Measurements from ENCODE around the gene PAX6.

The PAX6 gene

DNA sequence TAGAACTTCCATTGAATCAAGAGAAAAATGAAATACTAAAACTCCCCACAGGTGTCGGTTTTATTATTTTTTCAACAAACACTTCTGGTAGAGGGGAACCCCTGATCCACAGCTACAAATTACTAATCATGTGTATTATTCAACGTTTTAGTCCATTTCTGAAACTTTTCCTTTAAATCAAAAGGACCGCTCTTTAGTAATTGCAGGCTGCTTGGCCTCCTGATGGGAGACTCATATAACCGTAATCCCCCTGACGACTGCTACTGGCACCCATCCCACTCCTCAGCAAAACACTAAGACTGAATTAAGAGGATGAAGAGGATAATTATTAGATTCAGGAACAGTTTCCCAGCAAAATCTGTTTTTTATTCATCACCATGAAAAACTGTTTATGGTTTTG, 46.4 kb downstream of the PAX6 start:
- Histone ChIP-seq H3K4me2 (no peak overlapping the region), H3K27me3 (ENCODE audit: insufficient read depth, low read depth) (no peaks in the 10 kb centered on the region), H3K79me2 (ENCODE audit: insufficient read depth, low read depth) (no peaks in the 10 kb centered on the region)

DNA sequence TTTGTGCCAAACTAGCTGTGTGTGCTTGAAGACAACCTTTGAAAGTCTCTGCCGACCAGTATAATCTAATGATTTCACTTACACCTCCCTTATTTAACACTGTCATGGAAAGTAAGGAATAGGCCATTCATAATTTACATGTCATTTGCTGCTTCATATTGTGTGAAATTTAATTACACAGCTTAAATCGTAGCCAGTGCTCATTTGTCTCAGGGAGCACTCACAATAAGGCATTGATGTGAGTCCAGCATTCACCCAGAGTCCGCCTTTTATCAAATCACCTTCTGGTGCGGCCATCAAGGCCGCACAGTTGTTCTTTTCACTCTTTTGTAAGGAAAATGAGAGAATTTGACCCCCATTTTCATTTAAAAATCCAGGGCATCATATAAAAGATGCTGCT, 46.9 kb downstream of the PAX6 start:
- Histone ChIP-seq H2AFZ (ENCODE audit: low read depth) (no peak overlapping the region), H3K4me1 (ENCODE audit: low read depth, poor library complexity, severe bottlenecking) (no peaks in the 10 kb centered on the region), H3K27me3 (ENCODE audit: insufficient read depth, low read depth) (no peaks in the 10 kb centered on the region), H3K4me3 (IDR thresholded peaks at IDR 0.05; ENCODE audit: insufficient read depth, low read depth, low read length) (no peak overlapping the region), H3K9ac (no peak overlapping the region), H4K20me1 (ENCODE audit: insufficient read depth) (no peaks in the 10 kb centered on the region), H3K79me2 (ENCODE audit: insufficient read depth, low read depth) (no peaks in the 10 kb centered on the region), H3K36me3 (ENCODE audit: insufficient read depth) (no peaks in the 10 kb centered on the region), H3K4me2 (no peak overlapping the region), H3K27ac (no peak overlapping the region)
- TF ChIP-seq CTCF (conservative IDR thresholded peaks at IDR 0.05; ENCODE audit: low read depth, low read length), result no peak

More for the DNA sequence above, 46.4 kb downstream of the PAX6 start:
- H3K36me3 ChIP-seq (ENCODE audit: insufficient read depth), result no peaks in the 10 kb centered on the region
- no peak overlapping the region for H3K9ac ChIP-seq
- no peak overlapping the region for H3K4me3 ChIP-seq (IDR thresholded peaks at IDR 0.05; ENCODE audit: insufficient read depth, low read depth, low read length)
- H4K20me1 ChIP-seq (ENCODE audit: insufficient read depth), result no peaks in the 10 kb centered on the region
- H2AFZ ChIP-seq (ENCODE audit: low read depth), result no peak overlapping the region
- TF ChIP-seq CTCF (conservative IDR thresholded peaks at IDR 0.05; ENCODE audit: low read depth, low read length), result no peak
- H3K4me1 ChIP-seq (ENCODE audit: low read depth, poor library complexity, severe bottlenecking), result no peaks in the 10 kb centered on the region
- H3K27ac ChIP-seq, result no peak overlapping the region

DNA sequence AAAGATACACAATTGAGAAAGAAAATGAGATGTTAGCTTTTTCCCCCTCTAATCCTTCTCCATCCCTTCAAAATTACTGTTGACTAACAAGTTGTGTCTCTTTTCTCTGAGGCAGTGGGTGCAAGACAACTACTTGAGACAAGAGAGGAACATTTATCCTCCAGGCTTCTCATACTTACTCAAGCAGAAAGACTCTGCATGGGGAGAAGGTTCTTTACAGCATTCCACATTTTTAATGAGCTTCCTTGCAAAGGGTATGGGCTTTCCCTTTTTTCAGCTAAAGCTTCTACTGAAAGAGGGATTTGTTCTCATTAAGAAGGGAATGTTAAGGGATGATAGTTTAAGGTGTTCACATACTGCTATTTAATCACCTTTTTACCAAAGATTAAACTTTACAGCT, 47.8 kb downstream of the PAX6 start:
- Histone ChIP-seq H3K4me2 (no peak overlapping the region), H4K20me1 (ENCODE audit: insufficient read depth) (no peaks in the 10 kb centered on the region), H3K27ac (no peak overlapping the region), H3K4me3 (IDR thresholded peaks at IDR 0.05; ENCODE audit: insufficient read depth, low read depth, low read length) (no peak overlapping the region), H3K4me1 (ENCODE audit: low read depth, poor library complexity, severe bottlenecking) (no peaks in the 10 kb centered on the region), H3K36me3 (ENCODE audit: insufficient read depth) (no peaks in the 10 kb centered on the region), H3K9ac (no peak overlapping the region), H3K79me2 (ENCODE audit: insufficient read depth, low read depth) (no peaks in the 10 kb centered on the region), H2AFZ (ENCODE audit: low read depth) (no peak overlapping the region), H3K27me3 (ENCODE audit: insufficient read depth, low read depth) (no peaks in the 10 kb centered on the region)
- TF ChIP-seq CTCF (conservative IDR thresholded peaks at IDR 0.05; ENCODE audit: low read depth, low read length), result no peak

- Histone ChIP-seq H3K9ac (no peak overlapping the region), H3K27ac (no peak overlapping the region), H2AFZ (ENCODE audit: low read depth) (no peak overlapping the region), H3K36me3 (ENCODE audit: insufficient read depth) (no peaks in the 10 kb centered on the region), H4K20me1 (ENCODE audit: insufficient read depth) (no peaks in the 10 kb centered on the region), H3K4me2 (no peak overlapping the region), H3K27me3 (ENCODE audit: insufficient read depth, low read depth) (no peaks in the 10 kb centered on the region), H3K4me1 (ENCODE audit: low read depth, poor library complexity, severe bottlenecking) (no peaks in the 10 kb centered on the region), H3K4me3 (IDR thresholded peaks at IDR 0.05; ENCODE audit: insufficient read depth, low read depth, low read length) (no peak overlapping the region), H3K79me2 (ENCODE audit: insufficient read depth, low read depth) (no peaks in the 10 kb centered on the region)
- no peak for TF ChIP-seq CTCF (conservative IDR thresholded peaks at IDR 0.05; ENCODE audit: low read depth, low read length)
Measured at GRCh38 chr11:31761636-31762035, 49.5 kb downstream of the PAX6 start.

Measured in KMS-11 (cell line).